Suppressor macrophage (primary cell): ENCODE data around the gene PIGBOS1.
"Not testable (repeated sequence)": the region's sequence is repeated elsewhere in the genome, so short reads cannot be mapped to it uniquely, and the experiment has no call there.

Experiments
- DNase-seq, 4 experiments: peaks; one replicate each; pipeline ENCODE4 v3.0.0-alpha.2; 2020 to 2022

PIGBOS1 gene

GRCh38 chr15:55290528-55291057, 28.3 kb downstream of the PIGBOS1 start:
- DNase-seq: peak; percentile 89 to 94 (median 92)

DNA sequence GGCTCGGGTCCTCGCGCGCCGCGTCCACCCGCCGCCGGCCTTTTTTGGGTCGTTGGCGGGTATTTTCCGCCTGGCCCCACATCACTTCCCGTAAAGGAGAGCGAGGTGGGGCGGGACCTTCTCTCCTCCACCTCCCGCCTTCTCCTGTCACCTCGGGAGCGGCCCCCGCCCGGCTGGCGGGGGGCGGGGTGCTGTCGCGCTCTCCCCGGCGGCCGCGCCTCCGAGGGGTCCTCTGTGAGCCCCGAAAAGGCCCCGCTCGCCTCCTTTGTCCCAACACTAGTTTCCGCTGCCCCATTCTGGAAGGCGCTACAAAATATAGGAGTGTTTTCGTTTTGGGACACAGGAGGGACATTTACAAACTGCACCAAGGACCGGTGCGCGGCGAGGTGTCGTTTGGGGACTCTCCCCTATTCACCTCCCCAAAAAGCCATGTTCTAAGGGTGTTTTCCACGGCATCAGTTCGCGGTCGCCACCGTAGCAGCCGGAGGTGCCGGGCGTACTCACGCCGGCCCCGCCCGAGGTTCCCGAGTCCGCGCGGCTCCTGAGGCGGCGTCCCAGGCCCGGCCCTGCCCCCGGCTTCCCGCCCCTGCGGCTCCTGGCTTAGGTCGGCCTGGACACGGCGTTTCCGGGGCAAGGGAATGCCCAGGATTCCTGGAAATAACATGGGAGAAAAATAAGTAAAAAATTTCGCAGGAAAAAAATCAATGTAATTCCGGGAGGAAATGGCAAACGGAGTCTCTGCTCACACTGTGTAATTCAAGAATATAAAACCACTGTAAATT, 29.0 kb downstream of the PIGBOS1 start, which contains the start of gene RAB27A:
RAB27A (minus strand) TSS at position 68 of the 782 bp plus-strand sequence. CDS start 54,879 bp downstream, outside the sequence.
- peak; percentile 61 to 80 (median 68) for DNase-seq

DNA sequence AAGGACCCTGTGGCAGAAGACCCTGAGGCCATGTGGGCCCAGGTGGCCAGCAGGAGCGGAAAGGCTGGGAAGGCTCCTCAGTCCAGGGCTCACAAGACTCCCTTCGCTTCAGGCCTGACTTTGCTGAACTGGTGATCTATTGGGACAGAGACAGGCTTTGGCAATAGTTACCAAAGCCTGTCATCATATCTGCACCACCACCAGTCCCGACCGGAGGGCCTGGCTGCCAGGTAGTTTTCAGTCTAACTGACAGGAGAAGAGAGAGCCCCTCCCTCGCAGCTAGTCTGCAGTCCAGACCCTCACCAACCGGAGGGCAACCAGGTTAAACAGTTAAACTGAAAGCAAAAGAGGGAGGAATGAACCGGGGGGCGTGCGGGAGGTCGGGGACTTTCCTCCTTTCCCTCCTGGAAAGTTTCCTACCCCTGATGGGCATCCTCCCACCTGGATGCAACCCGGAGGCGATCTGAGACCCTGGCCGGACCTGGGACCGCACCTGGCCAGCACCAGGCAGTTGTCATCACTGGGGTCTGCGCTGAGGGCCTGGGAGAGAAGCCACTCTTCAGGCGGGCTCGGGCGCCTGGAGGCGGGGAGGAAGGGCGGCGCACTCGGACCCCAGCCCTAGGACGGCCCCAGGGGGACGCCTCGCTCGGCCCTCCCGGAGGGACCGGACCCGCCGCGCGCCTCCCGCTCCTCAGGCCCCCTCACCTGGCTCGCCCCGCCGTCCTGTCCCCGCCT, 29.7 kb downstream of the PIGBOS1 start:
- DNase-seq: peak; percentile 50 to 72 (median 68)

DNA sequence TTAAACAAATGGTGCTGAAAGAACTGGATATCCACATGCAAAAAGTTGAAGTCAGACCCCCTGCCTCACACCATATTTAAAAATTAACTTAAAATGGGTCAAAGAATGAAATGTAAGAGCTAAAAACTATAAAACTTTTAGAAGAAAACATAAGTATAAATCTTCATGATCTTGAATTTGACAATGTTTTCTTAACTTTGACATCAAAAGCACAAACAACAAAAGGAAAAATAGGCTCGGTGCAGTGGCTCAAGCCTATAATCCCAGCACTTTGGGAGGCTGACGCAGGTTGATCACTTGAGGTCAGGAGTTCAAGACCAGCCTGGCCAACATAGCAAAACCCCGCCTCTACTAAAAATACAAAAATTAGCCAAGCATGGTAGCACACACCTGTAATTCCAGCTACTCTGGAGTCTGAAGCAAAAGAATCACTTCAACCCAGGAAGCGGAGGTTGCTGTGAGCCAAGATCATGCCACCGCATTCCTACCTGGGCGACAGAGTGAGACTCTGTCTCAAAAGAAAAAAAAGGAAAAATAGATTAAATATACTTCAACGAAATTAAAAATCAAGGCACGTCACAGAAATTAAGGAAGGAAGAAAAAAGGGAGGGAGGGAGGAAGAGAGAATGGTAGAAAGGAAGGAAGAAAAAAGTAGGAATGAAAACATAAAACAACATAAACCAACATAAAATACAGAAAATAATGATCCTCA, 30.8 kb downstream of the PIGBOS1 start:
- DNase-seq: no peak

GRCh38 chr15:55286442-55287189, 32.3 kb downstream of the PIGBOS1 start:
- not testable (repeated sequence) for DNase-seq

GRCh38 chr15:55284426-55284825, 34.5 kb downstream of the PIGBOS1 start:
- peak in 1 of 4 experiments; percentile 10 for DNase-seq

DNA sequence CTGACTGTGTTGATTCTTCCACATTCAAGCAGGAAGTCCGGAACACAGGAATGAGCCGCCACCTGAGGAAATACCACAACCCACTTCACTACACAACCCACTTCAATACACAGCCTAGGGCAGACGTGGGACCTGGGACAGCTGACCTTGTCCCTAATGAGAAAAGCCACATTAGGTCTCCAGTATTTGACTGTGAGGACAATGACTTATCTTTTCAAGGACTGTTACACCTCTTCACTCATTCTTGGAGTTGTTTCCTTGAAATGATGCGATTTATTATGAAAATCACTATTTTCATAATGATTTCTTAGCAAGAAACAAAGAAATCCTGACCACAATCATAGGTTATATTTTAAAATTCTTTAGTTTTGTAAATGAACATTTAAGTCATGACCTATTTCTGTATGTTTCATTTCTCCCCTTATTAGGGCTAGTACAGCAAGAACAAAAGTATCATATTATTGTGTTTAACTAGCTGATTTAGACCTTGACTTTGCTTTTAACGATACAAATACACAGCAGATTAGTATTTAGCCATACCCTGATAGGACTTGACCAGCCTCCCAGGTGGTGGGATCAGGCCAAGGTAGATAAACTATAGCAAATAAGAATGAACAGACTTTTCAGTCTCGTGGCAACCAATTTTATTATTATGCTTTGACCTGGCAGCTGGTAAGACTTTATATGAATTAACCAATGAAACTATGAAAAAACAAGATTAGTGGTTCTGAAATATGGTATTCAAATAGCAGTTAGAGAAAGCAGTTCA, 35.4 kb downstream of the PIGBOS1 start:
- DNase-seq: no peak

DNA sequence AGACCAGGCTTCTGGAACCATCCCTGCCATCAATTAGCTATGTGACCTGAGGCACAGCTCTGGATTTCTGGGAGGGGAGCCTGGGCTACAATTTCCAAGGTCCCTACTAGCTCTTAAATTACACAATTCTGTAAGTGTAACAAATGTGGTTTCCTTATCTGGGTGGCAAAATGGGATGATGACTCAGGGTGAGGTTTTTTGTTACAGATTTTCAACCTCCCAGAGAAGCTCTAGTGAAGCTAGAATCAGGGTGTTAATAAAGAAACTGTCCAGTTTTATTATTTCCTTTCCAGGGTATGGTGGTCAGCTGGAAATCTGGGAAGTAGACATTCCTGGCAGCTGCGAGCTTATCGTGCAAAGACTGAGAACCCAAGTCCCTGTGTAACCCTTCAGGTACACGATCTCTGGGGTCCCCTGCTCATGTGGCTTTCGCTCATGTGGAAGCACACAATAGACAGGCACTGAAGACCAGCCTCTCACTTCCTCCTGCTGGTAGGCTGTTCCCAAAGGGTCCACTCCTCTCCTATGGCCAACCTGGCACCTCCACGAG, 36.6 kb downstream of the PIGBOS1 start:
- peak; percentile 29 to 68 (median 56) for DNase-seq

- DNase-seq: peak in 3 of 4 experiments; percentile 25 to 37 (median 34)
Measured at GRCh38 chr15:55281517-55282228, 37.2 kb downstream of the PIGBOS1 start.

GRCh38 chr15:55280589-55280988, 38.3 kb downstream of the PIGBOS1 start:
- DNase-seq: peak in 1 of 4 experiments; percentile 31

DNA sequence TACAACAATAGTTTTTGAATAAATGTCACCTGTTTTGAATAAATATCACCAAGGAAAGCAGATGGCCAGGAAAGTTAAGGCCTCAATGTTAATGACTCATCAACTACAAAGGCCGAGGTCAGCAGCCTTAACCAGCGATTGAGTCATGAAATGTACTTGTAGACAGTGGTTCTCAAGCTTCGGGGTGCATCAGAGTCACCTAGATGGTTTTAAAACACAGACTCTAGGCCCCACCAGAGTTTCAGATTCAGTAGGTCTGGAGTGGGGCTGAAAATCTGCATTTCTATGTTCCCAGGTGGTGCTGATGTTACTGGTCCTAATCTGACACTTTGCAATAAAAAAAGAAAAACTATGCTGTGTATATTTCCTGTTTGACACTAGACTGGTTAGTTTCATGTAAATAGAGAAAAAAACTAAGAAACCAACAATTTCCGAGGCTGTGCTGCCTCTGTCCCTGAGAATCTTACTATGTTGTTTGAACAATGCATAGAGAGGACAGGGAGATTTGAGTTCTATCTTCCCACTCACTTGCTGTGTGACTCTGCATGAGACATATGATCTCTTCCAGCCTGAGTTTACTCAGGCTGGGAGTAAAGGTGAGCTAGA, 39.1 kb downstream of the PIGBOS1 start:
- peak; percentile 66 to 79 (median 74) for DNase-seq

- no peak for DNase-seq
Measured at GRCh38 chr15:55279100-55279745, 39.7 kb downstream of the PIGBOS1 start.

- no peak for DNase-seq
Measured at GRCh38 chr15:55277715-55278114, 41.2 kb downstream of the PIGBOS1 start.

- DNase-seq: peak in 2 of 4 experiments; percentile 24 to 46
Measured at GRCh38 chr15:55277116-55277564, 41.8 kb downstream of the PIGBOS1 start.

DNA sequence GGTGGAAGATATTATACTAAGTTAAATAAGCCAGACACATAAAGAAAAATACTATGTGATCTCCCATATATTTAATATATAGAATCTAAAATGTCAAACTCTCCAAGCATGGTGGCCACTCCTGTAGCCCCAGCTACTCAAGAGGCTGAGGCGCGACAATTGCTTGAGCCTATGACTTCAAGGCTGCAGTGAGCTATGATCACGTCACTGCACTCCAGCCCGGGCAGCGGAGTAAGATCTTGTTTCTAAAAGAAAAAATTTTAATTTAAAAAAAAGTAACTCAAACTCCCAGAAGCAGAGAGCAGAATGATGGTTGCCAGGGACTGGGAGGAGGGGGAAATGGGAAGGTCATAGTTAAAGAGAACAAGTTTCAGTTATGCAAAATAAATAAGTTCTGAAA, 42.6 kb downstream of the PIGBOS1 start:
- DNase-seq: no peak

DNA sequence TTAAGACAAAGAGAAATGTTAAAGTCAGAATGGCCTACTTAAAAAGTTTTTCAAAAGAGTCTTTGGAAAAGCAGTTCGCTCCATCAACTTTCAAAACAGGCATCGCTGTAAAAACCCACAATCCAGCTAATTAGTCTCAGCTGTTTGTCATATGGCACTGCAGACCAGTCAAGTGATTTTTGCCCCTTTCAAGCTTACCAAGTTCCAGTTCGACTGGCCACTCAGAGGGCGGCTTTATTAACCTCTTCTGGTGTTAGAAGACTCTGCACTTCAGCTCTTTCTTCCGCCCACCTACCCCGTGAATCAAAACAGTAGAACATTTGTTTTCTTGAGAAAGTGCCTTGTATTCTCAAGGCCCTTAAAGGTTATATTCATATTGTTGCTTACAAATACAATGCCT, 48.6 kb downstream of the PIGBOS1 start:
- DNase-seq: no peak

- no peak for DNase-seq
Measured at GRCh38 chr15:55268176-55268695, 50.7 kb downstream of the PIGBOS1 start.

DNA sequence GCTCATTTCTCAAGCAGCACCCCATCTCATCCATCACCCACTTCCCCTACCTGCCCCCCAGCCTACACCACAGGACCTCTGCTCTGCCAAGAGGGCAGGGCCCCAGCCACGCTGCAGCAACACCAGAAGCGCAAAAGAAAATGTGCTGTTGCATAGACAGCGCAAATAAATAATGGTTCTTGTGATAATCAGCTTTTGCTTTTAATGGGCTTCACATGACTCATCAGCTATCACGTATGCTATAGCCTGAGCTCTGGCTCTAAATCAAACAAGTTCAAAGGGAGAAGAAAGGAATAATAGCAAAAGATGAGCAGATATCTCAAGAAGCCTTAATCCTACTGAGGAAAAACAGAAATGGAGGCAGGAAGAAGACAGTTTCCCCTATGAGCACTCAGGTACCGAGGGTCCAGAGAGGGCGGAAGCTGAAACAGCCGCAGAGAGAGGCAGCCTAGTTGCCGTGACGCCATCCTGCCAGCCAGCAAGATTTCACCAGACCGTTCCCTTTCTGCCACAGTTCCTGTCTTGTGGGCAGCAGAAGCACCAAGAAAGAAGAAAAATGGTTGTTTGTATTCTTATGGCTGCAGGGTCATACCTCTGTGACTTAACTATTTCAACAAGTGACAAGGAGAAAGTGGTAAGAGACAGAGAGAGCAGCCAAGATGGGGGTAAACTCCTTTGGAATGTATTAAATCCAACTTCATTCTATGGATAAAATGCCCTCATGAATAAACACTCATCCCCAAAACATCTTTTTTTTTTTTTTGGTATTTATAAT, 51.3 kb downstream of the PIGBOS1 start:
- peak; percentile 78 to 87 (median 86) for DNase-seq
